Keratinocyte (primary cell): ENCODE measurements around the gene RNF144B.

Experiments used
- EZH2 ChIP-seq: IDR thresholded peaks from one replicate; pipeline ENCODE4 v1.6.1; 2012; ENCODE audit warnings: inconsistent platforms, mild to moderate bottlenecking, low read length, moderate library complexity
- TF ChIP-seq, protein P1 (sequence below), 3 experiments: IDR thresholded peaks in 1 of 3; conservative IDR thresholded peaks in 1 of 3; optimal IDR thresholded peaks in 1 of 3; 2 replicates in 2 of 3; 3 replicates in 1 of 3; pipeline versions ENCODE3 to v1.5.1; 2011; ENCODE audit warnings: low read length in 3 of 3, mild to moderate bottlenecking in 3 of 3, moderate library complexity in 2 of 3, control low read depth in 1 of 3, inconsistent platforms in 1 of 3; ENCODE audit not compliant: insufficient read depth in 2 of 3; ENCODE audit errors: extremely low read depth in 1 of 3

GRCh38 chr6:18347021-18347577, 40.1 kb upstream of the RNF144B start:
- TF ChIP-seq, protein P1, sequence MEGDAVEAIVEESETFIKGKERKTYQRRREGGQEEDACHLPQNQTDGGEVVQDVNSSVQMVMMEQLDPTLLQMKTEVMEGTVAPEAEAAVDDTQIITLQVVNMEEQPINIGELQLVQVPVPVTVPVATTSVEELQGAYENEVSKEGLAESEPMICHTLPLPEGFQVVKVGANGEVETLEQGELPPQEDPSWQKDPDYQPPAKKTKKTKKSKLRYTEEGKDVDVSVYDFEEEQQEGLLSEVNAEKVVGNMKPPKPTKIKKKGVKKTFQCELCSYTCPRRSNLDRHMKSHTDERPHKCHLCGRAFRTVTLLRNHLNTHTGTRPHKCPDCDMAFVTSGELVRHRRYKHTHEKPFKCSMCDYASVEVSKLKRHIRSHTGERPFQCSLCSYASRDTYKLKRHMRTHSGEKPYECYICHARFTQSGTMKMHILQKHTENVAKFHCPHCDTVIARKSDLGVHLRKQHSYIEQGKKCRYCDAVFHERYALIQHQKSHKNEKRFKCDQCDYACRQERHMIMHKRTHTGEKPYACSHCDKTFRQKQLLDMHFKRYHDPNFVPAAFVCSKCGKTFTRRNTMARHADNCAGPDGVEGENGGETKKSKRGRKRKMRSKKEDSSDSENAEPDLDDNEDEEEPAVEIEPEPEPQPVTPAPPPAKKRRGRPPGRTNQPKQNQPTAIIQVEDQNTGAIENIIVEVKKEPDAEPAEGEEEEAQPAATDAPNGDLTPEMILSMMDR (optimal IDR thresholded peaks at IDR 0.05 in 1 of 3, IDR thresholded peaks at IDR 0.05 in 1 of 3, conservative IDR thresholded peaks at IDR 0.05 in 1 of 3; ENCODE audit: extremely low read depth in 1 of 3, insufficient read depth in 2 of 3, low read length in 3 of 3): no peak
- TF ChIP-seq EZH2: no peak
